Activated naive CD4-positive, alpha-beta T cell treated with anti-CD3 and anti-CD28 coated beads for 36 hours (primary cell): ENCODE measurements around the gene OCLN. TPM values are rescaled to one million over a fixed set of nuclear protein-coding genes. Genes with fewer than 3 reads are reported as not detected.
"Not testable (repeated sequence)": the region's sequence is repeated elsewhere in the genome, so short reads cannot be mapped to it uniquely, and the experiment has no call there.

Experiments
- CTCF ChIA-PET: fragments of 350-600 bp; sonication (Branson Sonifier 250); formaldehyde crosslinking; loops from one replicate; lab custom pipeline; 2021; ENCODE audit warnings: antibody characterized with exemption; lab: Charles Lee
- DNase-seq: peaks from one replicate; pipeline ENCODE4 v3.0.0-alpha.2; 2020
- H3K27ac Mint-ChIP-seq: one replicate; pipeline ENCODE4 v1.8.0; 2021; ENCODE audit warnings: mild to moderate bottlenecking, mixed read lengths
- H3K27me3 Mint-ChIP-seq: one replicate; pipeline ENCODE4 v1.8.0; 2021; ENCODE audit warnings: low read depth, mixed read lengths
- H3K36me3 Mint-ChIP-seq: one replicate; pipeline ENCODE4 v1.8.0; 2021; ENCODE audit warnings: low read depth, mixed read lengths
- H3K4me1 Mint-ChIP-seq: one replicate; pipeline ENCODE4 v1.8.0; 2021; ENCODE audit warnings: low read depth, mixed read lengths
- H3K4me3 Mint-ChIP-seq: one replicate; pipeline ENCODE4 v1.8.0; 2021; ENCODE audit warnings: mild to moderate bottlenecking, moderate library complexity, mixed read lengths
- H3K9me3 Mint-ChIP-seq: one replicate; pipeline ENCODE4 v1.8.0; 2021; ENCODE audit warnings: mixed read lengths
- intact Hi-C: fragments of 100-400 bp; cut with micrococcal nuclease; formaldehyde crosslinking; loops from one replicate; pipeline ENCODE4 v1.15.1; 2023
- total RNA-seq, 2 experiments: library from RNA; stranded (reverse); gene quantifications; one replicate each; pipeline ENCODE4 v1.2.3, GENCODE V29; 2021

Gene OCLN
- total RNA-seq, result under 1 TPM; 0.26 to 0.62 TPM

- intact Hi-C loops, result loop anchor here (5.0 kb wide), 1 partner anchor 400 kb away; the partner anchor contains the start of gene SLC30A5
- Mint-ChIP-seq H3K27ac (no peak within 1 kb of the TSS), H3K36me3 (no peaks in the 10 kb centered on the region), H3K4me1 (peaks cover 3% of the 10 kb centered on the region), H3K27me3 (peaks cover 55% of the 10 kb centered on the region), H3K9me3 (no peaks in the 10 kb centered on the region), H3K4me3 (peak within 1 kb of the TSS; percentile 74)
- DNase-seq, result peak; percentile 23
- CTCF ChIA-PET, result no interaction called here
Observed at GRCh38 chr5:69492391-69492922, at the start of gene OCLN. OCLN (plus strand) TSS chr5:69492790; CDS start chr5:69504245, 11,455 bp downstream.

GRCh38 chr5:69444127-69444754 lies 48.3 kb upstream of the OCLN start:
- Mint-ChIP-seq H3K9me3 (no peaks in the 10 kb centered on the region), H3K36me3 (no peaks in the 10 kb centered on the region), H3K27ac (no peak overlapping the region), H3K4me3 (no peak overlapping the region), H3K27me3 (no peaks in the 10 kb centered on the region), H3K4me1 (no peaks in the 10 kb centered on the region)
- intact Hi-C loops, result no loop called here
- DNase-seq, result no peak
- CTCF ChIA-PET, result interaction anchor here (1.0 kb wide), 1 partner anchor 350 kb away, joined by 4 read pairs; the partner anchor contains the start of gene SLC30A5

- H3K27me3 Mint-ChIP-seq, result no peaks in the 10 kb centered on the region
- H3K4me3 Mint-ChIP-seq, result no peak overlapping the region
- H3K4me1 Mint-ChIP-seq, result no peaks in the 10 kb centered on the region
- H3K27ac Mint-ChIP-seq, result no peak overlapping the region
- no peaks in the 10 kb centered on the region for H3K36me3 Mint-ChIP-seq
- intact Hi-C loops, result no loop called here
- DNase-seq, result no peak
- CTCF ChIA-PET, result interaction anchor here (0.7 kb wide), 1 partner anchor 356 kb away, joined by 3 read pairs; no protein-coding TSS in a partner anchor
- no peaks in the 10 kb centered on the region for H3K9me3 Mint-ChIP-seq
Observed at GRCh38 chr5:69449511-69449910, 43.1 kb upstream of the OCLN start.

GRCh38 chr5:69450116-69450515 lies 42.5 kb upstream of the OCLN start:
- Mint-ChIP-seq H3K9me3 (no peaks in the 10 kb centered on the region), H3K4me3 (no peak overlapping the region), H3K27me3 (no peaks in the 10 kb centered on the region), H3K36me3 (no peaks in the 10 kb centered on the region), H3K4me1 (no peaks in the 10 kb centered on the region), H3K27ac (no peak overlapping the region)
- CTCF ChIA-PET, result no interaction called here
- no peak for DNase-seq
- intact Hi-C loops, result no loop called here

- H3K36me3 Mint-ChIP-seq, H3K9me3 Mint-ChIP-seq, H3K4me1 Mint-ChIP-seq, H3K27ac Mint-ChIP-seq, H3K4me3 Mint-ChIP-seq, intact Hi-C loops, CTCF ChIA-PET, DNase-seq, H3K27me3 Mint-ChIP-seq: not testable (repeated sequence)
Observed at GRCh38 chr5:69450527-69450926, 42.1 kb upstream of the OCLN start.

GRCh38 chr5:69451941-69452647 lies 40.5 kb upstream of the OCLN start:
- intact Hi-C loops, result no loop called here
- CTCF ChIA-PET, result no interaction called here
- H3K4me1 Mint-ChIP-seq, result no peaks in the 10 kb centered on the region
- H3K36me3 Mint-ChIP-seq, result no peaks in the 10 kb centered on the region
- H3K27ac Mint-ChIP-seq, result no peak overlapping the region
- H3K27me3 Mint-ChIP-seq, result no peaks in the 10 kb centered on the region
- no peak overlapping the region for H3K4me3 Mint-ChIP-seq
- peaks cover 2% of the 10 kb centered on the region for H3K9me3 Mint-ChIP-seq
- DNase-seq, result no peak

GRCh38 chr5:69453487-69453886 lies 39.1 kb upstream of the OCLN start:
- H3K9me3 Mint-ChIP-seq, H3K4me1 Mint-ChIP-seq, H3K36me3 Mint-ChIP-seq, CTCF ChIA-PET, DNase-seq, H3K27me3 Mint-ChIP-seq, H3K27ac Mint-ChIP-seq, H3K4me3 Mint-ChIP-seq, intact Hi-C loops: not testable (repeated sequence)

- CTCF ChIA-PET, result no interaction called here
- H3K27ac Mint-ChIP-seq, result no peak overlapping the region
- no peak overlapping the region for H3K4me3 Mint-ChIP-seq
- DNase-seq, result no peak
- no peaks in the 10 kb centered on the region for H3K27me3 Mint-ChIP-seq
- H3K4me1 Mint-ChIP-seq, result no peaks in the 10 kb centered on the region
- H3K36me3 Mint-ChIP-seq, result no peaks in the 10 kb centered on the region
- H3K9me3 Mint-ChIP-seq, result peaks cover 2% of the 10 kb centered on the region
- intact Hi-C loops, result no loop called here
Observed at GRCh38 chr5:69454460-69455249, 37.9 kb upstream of the OCLN start.

GRCh38 chr5:69455428-69455988 lies 37.1 kb upstream of the OCLN start:
- H3K27me3 Mint-ChIP-seq, H3K4me3 Mint-ChIP-seq, H3K27ac Mint-ChIP-seq, DNase-seq, H3K4me1 Mint-ChIP-seq, H3K36me3 Mint-ChIP-seq, H3K9me3 Mint-ChIP-seq, CTCF ChIA-PET, intact Hi-C loops: not testable (repeated sequence)

GRCh38 chr5:69462170-69462569 lies 30.4 kb upstream of the OCLN start:
- no peak overlapping the region for H3K27ac Mint-ChIP-seq
- CTCF ChIA-PET, result no interaction called here
- no peak for DNase-seq
- no peaks in the 10 kb centered on the region for H3K4me1 Mint-ChIP-seq
- no peaks in the 10 kb centered on the region for H3K27me3 Mint-ChIP-seq
- no peak overlapping the region for H3K4me3 Mint-ChIP-seq
- no peaks in the 10 kb centered on the region for H3K9me3 Mint-ChIP-seq
- intact Hi-C loops, result no loop called here
- no peaks in the 10 kb centered on the region for H3K36me3 Mint-ChIP-seq

- CTCF ChIA-PET, H3K27me3 Mint-ChIP-seq, H3K4me3 Mint-ChIP-seq, H3K36me3 Mint-ChIP-seq, intact Hi-C loops, H3K4me1 Mint-ChIP-seq, H3K27ac Mint-ChIP-seq, DNase-seq, H3K9me3 Mint-ChIP-seq: not testable (repeated sequence)
Observed at GRCh38 chr5:69466375-69466774, 26.2 kb upstream of the OCLN start.
